ENCODE data around the gene ECM2.

- no peak for TF ChIP-seq CTCF (IDR thresholded peaks at IDR 0.05; ENCODE audit: low read length)
- TF ChIP-seq EZH2 (optimal IDR thresholded peaks at IDR 0.05; ENCODE audit: low read depth, low read length): no peak
- TF ChIP-seq EZH2phosphoT487 (IDR thresholded peaks at IDR 0.05; ENCODE audit: low read length): no peak
Observed at GRCh38 chr9:92500725-92501124, 35.1 kb downstream of the ECM2 start.

Data from MM.1S (cell line).